Right atrium auricular region (tissue), 2 donors: Measurements from ENCODE around the gene SLC23A3. TPM values are rescaled to one million over a fixed set of nuclear protein-coding genes. Genes with fewer than 3 reads are reported as not detected.

ENCODE experiments used
- DNase-seq: peaks from one replicate; pipeline ENCODE4 v3.0.0-alpha.2; 2019; ENCODE audit warnings: low spot score
- H3K27ac ChIP-seq, 2 donors: fragments of 200-600 bp; sonication (generic); 1 replicate in 1 of 2; 2 replicates in 1 of 2; pipeline ENCODE4 v1.5.1; 2016 to 2019
- H3K27me3 ChIP-seq, 2 donors: fragments of 200-600 bp; sonication (generic); one replicate each; pipeline versions ENCODE4 v1.5.1 to v1.6.0; 2017 to 2019
- H3K36me3 ChIP-seq: fragments of 200-600 bp; sonication (generic); one replicate; pipeline ENCODE4 v1.5.1; 2016
- H3K4me1 ChIP-seq, 2 donors: fragments of 200-600 bp; sonication (generic); one replicate each; pipeline versions ENCODE4 v1.5.1 to v1.6.0; 2017 to 2019
- H3K4me3 ChIP-seq, 2 donors: fragments of 200-600 bp; sonication (generic); 1 replicate in 1 of 2; 2 replicates in 1 of 2; pipeline ENCODE4 v1.5.1; 2017 to 2019; ENCODE audit warnings: mild to moderate bottlenecking in 1 of 2, moderate library complexity in 1 of 2
- H3K9me3 ChIP-seq, 2 donors: fragments of 200-600 bp; sonication (generic); one replicate each; pipeline ENCODE4 v1.5.1; 2019
- total RNA-seq, 2 donors: library from RNA; depleted of rRNA; stranded (reverse); fragments of >200 nt; gene quantifications; one replicate each; pipeline ENCODE4 v1.1.0, GENCODE V29; 2016
- TF ChIP-seq, protein P1 (sequence below), 2 donors: fragments of 200-600 bp; sonication (generic); IDR thresholded peaks; one replicate each; pipeline ENCODE4 v1.5.1; 2019; ENCODE audit warnings: antibody characterized with exemption in 2 of 2

SLC23A3 gene
- total RNA-seq: under 1 TPM; 0.33 to 0.55 TPM

- Histone ChIP-seq H3K36me3 (peaks cover 27% of the 10 kb centered on the region), H3K27ac (peak within 1 kb of the TSS; percentile 64 to 68), H3K4me1 (peaks cover 0 to 17% of the 10 kb centered on the region in 2 donors), H3K27me3 (no peaks in the 10 kb centered on the region), H3K9me3 (no peaks in the 10 kb centered on the region), H3K4me3 (no peak within 1 kb of the TSS)
- TF ChIP-seq, protein P1, sequence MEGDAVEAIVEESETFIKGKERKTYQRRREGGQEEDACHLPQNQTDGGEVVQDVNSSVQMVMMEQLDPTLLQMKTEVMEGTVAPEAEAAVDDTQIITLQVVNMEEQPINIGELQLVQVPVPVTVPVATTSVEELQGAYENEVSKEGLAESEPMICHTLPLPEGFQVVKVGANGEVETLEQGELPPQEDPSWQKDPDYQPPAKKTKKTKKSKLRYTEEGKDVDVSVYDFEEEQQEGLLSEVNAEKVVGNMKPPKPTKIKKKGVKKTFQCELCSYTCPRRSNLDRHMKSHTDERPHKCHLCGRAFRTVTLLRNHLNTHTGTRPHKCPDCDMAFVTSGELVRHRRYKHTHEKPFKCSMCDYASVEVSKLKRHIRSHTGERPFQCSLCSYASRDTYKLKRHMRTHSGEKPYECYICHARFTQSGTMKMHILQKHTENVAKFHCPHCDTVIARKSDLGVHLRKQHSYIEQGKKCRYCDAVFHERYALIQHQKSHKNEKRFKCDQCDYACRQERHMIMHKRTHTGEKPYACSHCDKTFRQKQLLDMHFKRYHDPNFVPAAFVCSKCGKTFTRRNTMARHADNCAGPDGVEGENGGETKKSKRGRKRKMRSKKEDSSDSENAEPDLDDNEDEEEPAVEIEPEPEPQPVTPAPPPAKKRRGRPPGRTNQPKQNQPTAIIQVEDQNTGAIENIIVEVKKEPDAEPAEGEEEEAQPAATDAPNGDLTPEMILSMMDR (IDR thresholded peaks at IDR 0.05): no peak
- no peak for DNase-seq
These were observed at the start of gene SLC23A3 for GRCh38 chr2:219169930-219170654. SLC23A3 (minus strand) TSS chr2:219170029; CDS start chr2:219169984, 45 bp downstream.

- Histone ChIP-seq H3K27ac (peak within 1 kb of the TSS; percentile 90 to 96), H3K36me3 (peaks cover 65% of the 10 kb centered on the region), H3K9me3 (no peaks in the 10 kb centered on the region), H3K27me3 (no peaks in the 10 kb centered on the region), H3K4me3 (peak within 1 kb of the TSS; percentile 41 to 63), H3K4me1 (peaks cover 0 to 37% of the 10 kb centered on the region in 2 donors)
- DNase-seq: peak; percentile 99
- TF ChIP-seq, protein P1 (IDR thresholded peaks at IDR 0.05): no peak
These were observed 49.2 kb upstream of the SLC23A3 start, which contains the start of gene ABCB6 for GRCh38 chr2:219218732-219219701. ABCB6 (minus strand) TSS chr2:219218958; CDS start chr2:219218673, 285 bp downstream.

DNA sequence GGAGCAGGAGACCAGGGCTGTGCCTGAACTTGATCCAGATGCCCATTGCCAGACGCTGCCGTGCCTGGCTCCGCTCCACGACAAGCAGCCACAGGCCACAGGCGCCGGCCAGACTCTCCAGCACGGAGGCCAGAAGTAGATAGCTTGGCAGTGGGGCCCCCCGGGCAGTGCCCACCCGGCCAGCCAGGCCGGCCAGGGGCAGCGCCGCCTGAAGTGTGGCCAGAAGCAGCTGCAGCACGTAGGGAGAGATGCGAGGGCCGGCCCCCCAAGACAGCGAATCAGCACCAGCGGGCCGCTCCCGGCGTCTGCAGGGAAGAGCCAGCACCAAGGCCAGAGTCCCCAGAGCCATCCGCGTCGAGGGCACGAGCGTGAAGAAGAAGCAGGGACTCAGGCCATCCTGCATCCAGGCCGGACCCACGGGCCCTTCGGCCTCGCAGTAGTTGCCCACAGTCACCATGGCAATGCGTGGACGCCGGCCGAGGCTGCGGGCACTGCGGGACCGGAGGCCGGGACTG, 48.4 kb upstream of the SLC23A3 start:
- Histone ChIP-seq H3K4me1 (peaks cover 0 to 37% of the 10 kb centered on the region in 2 donors), H3K27me3 (no peaks in the 10 kb centered on the region), H3K36me3 (peaks cover 65% of the 10 kb centered on the region), H3K27ac (peak overlapping the region; percentile 90 to 96), H3K4me3 (peak overlapping the region; percentile 41 to 63), H3K9me3 (no peaks in the 10 kb centered on the region)
- DNase-seq: peak; percentile 80
- TF ChIP-seq, protein P1 (IDR thresholded peaks at IDR 0.05): no peak

DNA sequence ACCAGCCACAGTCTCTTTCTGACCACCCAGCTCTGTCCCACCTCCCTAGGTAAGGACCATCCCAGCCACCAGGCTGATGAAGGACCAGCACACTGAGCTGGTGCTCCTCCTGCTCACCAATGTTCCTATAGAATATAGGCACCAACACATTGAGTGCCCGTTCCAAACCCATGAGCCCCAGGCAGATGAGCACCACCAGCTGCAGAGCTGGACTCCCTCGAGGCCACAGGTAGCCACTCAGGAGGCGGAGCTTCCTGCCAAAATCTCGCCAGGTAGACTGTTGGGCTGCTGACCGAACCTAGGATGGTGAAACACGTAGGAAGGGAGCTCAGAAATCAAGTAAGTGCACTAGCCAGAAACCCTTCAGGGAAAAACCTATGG, 46.7 kb upstream of the SLC23A3 start:
- Histone ChIP-seq H3K4me3 (no peak overlapping the region), H3K4me1 (peaks cover 0 to 37% of the 10 kb centered on the region in 2 donors), H3K27ac (peak overlapping the region; percentile 90 to 96), H3K27me3 (no peaks in the 10 kb centered on the region), H3K36me3 (peaks cover 58% of the 10 kb centered on the region), H3K9me3 (no peaks in the 10 kb centered on the region)
- DNase-seq: no peak
- TF ChIP-seq, protein P1 (IDR thresholded peaks at IDR 0.05): no peak

DNA sequence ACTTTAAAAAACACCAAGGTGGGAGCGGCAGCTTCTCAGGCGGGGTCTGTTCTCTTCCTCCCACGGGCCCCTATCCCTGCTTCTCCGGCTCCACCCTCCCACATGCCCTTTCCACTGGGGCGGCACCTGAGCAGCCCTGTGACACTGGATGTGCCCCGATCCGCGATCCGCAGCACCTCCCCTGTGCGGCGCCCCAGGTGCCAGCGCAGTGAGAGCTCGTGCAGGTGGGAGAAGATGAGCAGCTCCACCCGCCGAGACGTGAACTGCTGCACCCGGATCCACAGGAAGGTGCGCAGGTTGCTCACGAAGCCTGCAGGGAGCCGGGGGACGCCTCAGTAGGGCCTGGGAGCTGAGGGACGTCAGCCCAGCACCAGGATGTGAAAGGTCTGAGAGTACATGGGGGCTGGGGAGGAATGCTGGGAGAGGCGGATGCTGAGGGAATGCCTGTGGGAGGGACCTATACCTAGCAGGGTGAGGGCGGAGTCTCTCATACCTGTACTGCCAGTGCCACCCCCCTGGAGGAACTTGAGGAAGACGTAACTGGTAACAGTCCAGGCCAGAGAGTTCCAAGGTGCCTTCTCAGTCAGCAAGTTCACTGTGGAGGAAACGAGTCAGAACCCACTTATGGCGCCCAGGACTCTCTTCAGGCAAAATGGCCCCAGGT, 46.2 kb upstream of the SLC23A3 start:
- DNase-seq: no peak
- Histone ChIP-seq H3K4me3 (no peak overlapping the region), H3K9me3 (no peaks in the 10 kb centered on the region), H3K27me3 (no peaks in the 10 kb centered on the region), H3K27ac (peak overlapping the region in 1 of 2 donors; percentile 90), H3K36me3 (peaks cover 53% of the 10 kb centered on the region), H3K4me1 (peaks cover 0 to 37% of the 10 kb centered on the region in 2 donors)
- TF ChIP-seq, protein P1 (IDR thresholded peaks at IDR 0.05): no peak
